ENCODE data around the gene RAPGEF3. TPM values are rescaled to one million over a fixed set of nuclear protein-coding genes. Genes with fewer than 3 reads are reported as not detected.

Gene RAPGEF3
- total and polyA plus RNA-seq, 4 donors: 1.3 to 4.3 (median 1.4) TPM

DNA sequence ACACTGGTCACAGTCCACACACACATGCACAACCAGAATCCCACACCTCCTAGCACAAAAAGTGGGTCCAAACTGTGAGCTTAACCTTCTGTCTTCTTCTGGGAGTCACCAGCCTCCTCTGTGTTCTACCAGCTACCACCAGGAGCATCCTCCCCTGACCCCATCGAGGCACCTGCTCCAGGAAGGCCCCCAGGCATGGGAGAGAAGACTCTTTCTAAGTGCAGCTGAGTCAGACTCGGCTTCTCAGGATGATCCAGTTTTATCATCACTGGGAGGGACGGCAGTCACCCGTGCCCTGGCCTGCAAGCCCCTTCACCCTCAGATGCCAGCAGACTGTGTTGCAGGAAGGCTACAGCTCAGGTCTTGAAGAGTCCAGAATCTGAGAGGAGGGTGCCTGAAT, 25.5 kb downstream of the RAPGEF3 start:
- H3K9ac ChIP-seq (ENCODE audit: low read depth in 1 of 2, low read length in 2 of 2): no peak overlapping the region
- TF ChIP-seq REST (IDR thresholded peaks at IDR 0.05) (no peak), YY1 (IDR thresholded peaks at IDR 0.05) (no peak), CTCF (IDR thresholded peaks at IDR 0.05; ENCODE audit: low read depth, low read length, missing input control) (no peak), HNF4G (IDR thresholded peaks at IDR 0.05) (no peak), NR2F2 (IDR thresholded peaks at IDR 0.05) (no peak), SP1 (IDR thresholded peaks at IDR 0.05) (no peak), GABPA (IDR thresholded peaks at IDR 0.05 in 1 of 2, conservative IDR thresholded peaks at IDR 0.05 in 1 of 2) (no peak), ATF3 (IDR thresholded peaks at IDR 0.05) (no peak), FOXA1 (IDR thresholded peaks at IDR 0.05) (no peak), TAF1 (conservative IDR thresholded peaks at IDR 0.05) (no peak), FOXA2 (IDR thresholded peaks at IDR 0.05) (no peak), JUND (IDR thresholded peaks at IDR 0.05) (no peak), RXRA (IDR thresholded peaks at IDR 0.05) (no peak), HNF4A (conservative IDR thresholded peaks at IDR 0.05) (no peak), RAD21 (IDR thresholded peaks at IDR 0.05) (no peak), EGR1 (IDR thresholded peaks at IDR 0.05; ENCODE audit: low read depth in 2 of 2) (no peak)
- TF ChIP-seq, protein P1, sequence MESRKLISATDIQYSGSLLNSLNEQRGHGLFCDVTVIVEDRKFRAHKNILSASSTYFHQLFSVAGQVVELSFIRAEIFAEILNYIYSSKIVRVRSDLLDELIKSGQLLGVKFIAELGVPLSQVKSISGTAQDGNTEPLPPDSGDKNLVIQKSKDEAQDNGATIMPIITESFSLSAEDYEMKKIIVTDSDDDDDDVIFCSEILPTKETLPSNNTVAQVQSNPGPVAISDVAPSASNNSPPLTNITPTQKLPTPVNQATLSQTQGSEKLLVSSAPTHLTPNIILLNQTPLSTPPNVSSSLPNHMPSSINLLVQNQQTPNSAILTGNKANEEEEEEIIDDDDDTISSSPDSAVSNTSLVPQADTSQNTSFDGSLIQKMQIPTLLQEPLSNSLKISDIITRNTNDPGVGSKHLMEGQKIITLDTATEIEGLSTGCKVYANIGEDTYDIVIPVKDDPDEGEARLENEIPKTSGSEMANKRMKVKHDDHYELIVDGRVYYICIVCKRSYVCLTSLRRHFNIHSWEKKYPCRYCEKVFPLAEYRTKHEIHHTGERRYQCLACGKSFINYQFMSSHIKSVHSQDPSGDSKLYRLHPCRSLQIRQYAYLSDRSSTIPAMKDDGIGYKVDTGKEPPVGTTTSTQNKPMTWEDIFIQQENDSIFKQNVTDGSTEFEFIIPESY (IDR thresholded peaks at IDR 0.05): no peak
- TF ChIP-seq, protein P2, sequence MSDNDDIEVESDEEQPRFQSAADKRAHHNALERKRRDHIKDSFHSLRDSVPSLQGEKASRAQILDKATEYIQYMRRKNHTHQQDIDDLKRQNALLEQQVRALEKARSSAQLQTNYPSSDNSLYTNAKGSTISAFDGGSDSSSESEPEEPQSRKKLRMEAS (IDR thresholded peaks at IDR 0.05): no peak
- H3K27ac ChIP-seq (ENCODE audit: low read depth in 1 of 2, low read length in 2 of 2): no peak overlapping the region
- H3K9me3 ChIP-seq (ENCODE audit: control insufficient read depth in 4 of 4, low read length in 3 of 4): no peaks in the 10 kb centered on the region
- 86% methylated on average over 4 of the region's 4 CpGs for WGBS
- H3K4me1 ChIP-seq (ENCODE audit: control insufficient read depth in 4 of 4, insufficient read depth in 4 of 4, low read length in 3 of 4): peaks cover 10 to 29% (median 19%) of the 10 kb centered on the region in 4 donors
- no peak overlapping the region for H3K4me3 ChIP-seq (ENCODE audit: low read depth in 1 of 3, low read length in 3 of 3)
- DNase-seq (ENCODE audit: low spot score): no peak
- H3K36me3 ChIP-seq (ENCODE audit: control insufficient read depth in 4 of 4, insufficient read depth in 3 of 4, low read depth in 1 of 4, low read length in 3 of 4): no peaks in the 10 kb centered on the region
- no peaks in the 10 kb centered on the region for H3K27me3 ChIP-seq (ENCODE audit: control insufficient read depth in 4 of 4, insufficient read depth in 4 of 4, low read length in 3 of 4)
